Urothelium cell line (cell line): ENCODE data around the gene COPS2.
A peak's percentile ranks its signal among the peaks of the same experiment; 100 is the strongest.

Experiments used
- DNase-seq: peaks from one replicate; pipeline ENCODE4 v3.0.0; 2011; ENCODE audit warnings: low spot score, mixed read lengths
- FAIRE-seq: peaks from 2 replicates; lab custom pipeline; 2011; peaks lifted over from hg19 to GRCh38; lab: Jason Lieb, UNC

Gene COPS2

GRCh38 chr15:49163678-49164077, 8.3 kb upstream of the COPS2 start:
- DNase-seq (no peak), FAIRE-seq (no peak)

- DNase-seq (no peak), FAIRE-seq (no peak)
Observed at GRCh38 chr15:49155834-49156627, 632 bp upstream of the COPS2 start.

DNA sequence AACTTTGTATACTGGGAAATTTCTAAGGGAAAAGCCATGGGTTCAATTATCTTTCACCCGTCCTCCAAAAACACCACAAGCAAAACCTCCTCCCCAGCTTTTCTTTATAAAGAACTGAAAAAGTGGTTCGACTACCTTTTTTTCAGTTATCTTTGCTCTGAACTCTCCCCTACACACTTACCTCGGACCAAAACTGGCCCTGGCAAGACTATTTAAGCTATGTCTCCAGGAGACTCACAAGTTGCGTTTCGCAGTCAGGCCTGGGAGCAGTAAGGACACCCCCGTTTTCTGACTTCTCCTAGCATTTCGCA, 645 bp downstream of the COPS2 start:
- no peak for FAIRE-seq
- DNase-seq, result no peak

DNA sequence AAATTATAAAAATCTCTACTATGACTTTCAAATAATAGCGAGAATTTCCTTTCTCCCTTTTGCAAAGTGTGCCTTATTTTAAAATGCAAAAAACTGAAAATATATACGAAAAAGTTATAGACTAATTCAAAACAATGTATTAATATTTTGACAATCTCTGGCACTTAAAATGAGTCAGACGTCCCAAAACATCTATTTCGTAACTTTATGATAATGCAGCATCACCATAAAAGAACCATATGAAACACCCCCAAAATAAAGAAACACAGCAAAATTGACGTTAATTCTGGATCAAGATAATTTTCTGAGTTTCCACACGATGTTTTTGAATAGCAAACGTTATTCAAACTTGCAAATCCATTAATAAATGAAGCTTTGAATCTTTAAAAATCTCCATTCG, 1.0 kb downstream of the COPS2 start:
- no peak for DNase-seq
- no peak for FAIRE-seq

DNA sequence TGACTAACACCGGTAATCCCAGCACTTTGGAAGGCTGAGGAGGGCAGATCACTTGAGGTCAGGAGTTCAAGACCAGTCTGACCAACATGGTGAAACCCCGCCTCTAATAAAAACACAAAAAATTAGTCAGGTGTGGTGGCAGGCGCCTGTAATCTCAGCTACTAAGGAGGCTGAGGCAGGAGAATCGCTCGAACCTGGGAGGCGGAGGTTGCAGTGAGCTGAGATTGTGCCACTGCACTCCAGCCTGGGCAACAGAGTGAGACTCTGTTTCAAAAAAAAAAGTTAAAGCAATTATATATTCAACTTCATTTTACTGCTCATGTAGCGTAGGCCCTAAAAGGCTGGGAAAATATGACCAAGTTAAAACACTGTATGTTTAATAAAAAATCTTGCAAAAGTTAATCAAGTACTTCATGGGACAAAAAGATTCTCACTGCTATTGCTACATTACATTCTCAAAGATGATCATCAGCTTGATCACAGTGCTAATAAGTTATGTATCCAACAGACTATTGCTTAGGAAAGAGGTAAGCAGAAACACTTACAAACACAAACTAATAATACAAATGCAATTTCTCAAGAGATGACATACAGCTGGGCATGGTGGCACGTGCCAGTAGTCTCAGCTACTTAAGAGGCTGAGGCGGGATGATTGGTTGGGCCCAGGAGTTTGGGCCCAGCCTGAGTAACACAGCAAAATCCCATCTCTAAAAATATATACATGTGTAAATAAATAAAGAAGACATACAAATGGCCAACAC, 2.7 kb downstream of the COPS2 start:
- no peak for FAIRE-seq
- no peak for DNase-seq

DNA sequence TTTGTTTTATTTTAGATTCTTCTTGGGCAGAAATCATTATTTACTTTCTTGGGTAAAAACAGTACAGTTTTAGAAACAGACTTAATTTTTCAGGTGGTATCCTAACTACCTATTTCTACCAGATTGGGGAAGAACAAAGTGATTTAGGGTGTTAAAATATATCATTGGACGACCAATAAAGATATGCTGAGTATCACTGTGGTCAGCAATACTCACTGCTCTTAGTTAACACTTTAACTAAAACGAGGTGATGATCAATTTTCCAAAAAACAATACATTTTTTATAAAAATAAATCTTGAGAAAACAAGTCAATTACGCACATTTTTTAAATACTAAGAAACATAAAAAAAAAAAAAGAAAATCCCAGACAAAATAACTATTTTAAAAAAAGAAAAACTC, 3.6 kb downstream of the COPS2 start:
- no peak for DNase-seq
- no peak for FAIRE-seq

DNA sequence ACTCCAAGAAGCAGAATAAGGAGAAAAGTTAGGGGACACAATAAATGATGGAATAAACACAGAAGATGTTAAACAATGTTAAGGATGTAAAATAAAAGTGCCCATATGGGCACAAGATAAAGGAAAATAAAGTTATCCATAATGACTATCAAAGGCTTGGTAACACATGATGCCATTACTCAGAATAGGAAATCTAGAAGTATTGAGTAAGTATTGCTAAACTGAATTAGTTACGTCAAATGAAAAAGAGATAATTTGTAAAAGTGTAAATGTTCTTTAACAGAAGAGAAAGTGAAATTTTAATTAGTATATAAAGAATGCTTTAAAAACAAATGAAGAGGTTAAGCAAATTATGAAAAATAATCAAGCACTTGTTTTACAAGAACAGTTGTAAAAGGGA, 6.7 kb downstream of the COPS2 start:
- no peak for DNase-seq
- FAIRE-seq, result no peak

- DNase-seq, result no peak
- no peak for FAIRE-seq
Observed at GRCh38 chr15:49148298-49148697, 7.1 kb downstream of the COPS2 start.

DNA sequence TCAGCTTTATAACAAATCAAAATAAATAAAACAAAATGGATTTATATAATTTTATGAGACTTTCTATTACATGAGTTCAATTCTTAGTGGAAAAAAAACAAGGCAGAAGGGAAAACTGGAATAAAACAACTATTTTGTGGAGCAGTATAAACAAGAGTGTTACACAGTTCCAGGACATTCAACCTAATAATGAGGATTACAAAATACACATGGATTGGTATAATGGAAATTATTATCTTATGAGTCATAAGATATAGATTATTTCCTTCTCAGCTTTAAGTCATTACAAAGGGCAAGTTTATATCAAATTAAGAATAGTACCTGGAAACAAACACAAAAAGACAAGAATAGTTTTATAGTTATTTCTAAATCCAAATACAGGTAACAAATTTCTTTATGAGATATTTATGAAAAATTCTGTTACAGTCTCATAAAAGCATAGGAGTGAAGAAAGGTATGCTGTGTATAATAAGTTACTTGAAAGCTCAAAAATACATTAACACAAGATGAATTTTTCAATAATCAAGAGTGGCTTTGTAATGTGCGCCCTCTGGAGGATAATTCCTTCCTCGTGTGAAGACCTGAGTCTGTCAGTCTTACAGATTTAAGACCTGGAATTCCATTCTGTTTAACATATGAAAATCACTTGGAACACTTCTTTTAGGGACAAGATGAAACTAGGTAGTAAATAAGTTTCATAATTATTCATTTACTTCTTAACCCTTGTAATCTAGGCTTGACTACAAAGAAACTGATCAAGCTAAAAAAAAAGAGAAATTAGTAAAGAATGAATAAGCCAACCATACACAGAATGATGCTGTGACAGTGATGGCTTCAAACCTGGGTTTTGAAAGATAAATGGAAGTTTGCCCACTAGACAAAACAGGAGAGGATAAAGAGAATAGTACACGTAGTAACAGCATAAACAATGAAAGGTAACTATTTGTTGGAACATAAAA, 9.5 kb downstream of the COPS2 start:
- FAIRE-seq, result no peak
- peak; percentile 17 for DNase-seq

DNA sequence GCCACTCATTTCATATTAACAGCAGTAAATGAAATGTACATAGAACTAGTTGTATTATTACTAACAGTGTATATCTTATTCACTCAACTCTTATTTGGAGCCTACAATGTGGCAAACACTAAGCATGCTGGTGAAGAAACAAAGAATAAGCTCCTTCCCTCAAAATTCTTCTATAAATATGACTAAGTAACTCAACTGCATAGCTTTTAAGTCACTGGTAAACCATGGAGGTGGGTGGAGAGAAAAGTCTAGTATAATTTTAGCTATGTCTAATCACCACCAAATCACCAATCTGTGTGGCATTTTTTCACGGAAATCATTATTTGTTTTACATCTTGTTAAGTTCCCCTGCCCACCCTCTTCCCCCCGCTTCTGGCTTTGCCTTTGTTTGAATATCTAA, 17.5 kb downstream of the COPS2 start:
- DNase-seq (no peak), FAIRE-seq (no peak)

GRCh38 chr15:49135911-49136310, 19.5 kb downstream of the COPS2 start:
- DNase-seq (no peak), FAIRE-seq (no peak)

DNA sequence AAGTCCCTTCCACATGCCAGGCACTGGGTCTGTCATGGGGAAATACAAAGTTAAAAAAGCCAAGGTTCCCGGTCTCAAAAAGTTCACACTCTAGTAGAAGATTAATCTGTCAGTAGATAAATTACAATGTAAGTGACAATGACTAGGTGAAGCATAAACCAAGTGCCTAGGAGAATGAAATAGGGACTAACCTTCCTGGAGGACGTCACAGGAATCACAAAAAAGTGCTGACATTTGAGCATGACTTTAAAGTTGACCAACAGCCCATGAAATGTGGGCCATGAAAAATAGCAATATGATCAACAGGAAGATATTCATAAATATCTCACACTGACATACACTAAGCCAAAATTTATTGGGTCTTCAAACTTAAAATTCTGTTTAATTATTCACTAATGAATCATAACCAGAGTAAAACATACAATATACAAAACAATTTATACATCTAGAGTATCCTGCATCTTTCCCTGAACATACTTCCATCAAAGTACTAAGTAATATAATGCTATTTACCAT, 20.0 kb downstream of the COPS2 start:
- FAIRE-seq, result no peak
- DNase-seq, result no peak

DNA sequence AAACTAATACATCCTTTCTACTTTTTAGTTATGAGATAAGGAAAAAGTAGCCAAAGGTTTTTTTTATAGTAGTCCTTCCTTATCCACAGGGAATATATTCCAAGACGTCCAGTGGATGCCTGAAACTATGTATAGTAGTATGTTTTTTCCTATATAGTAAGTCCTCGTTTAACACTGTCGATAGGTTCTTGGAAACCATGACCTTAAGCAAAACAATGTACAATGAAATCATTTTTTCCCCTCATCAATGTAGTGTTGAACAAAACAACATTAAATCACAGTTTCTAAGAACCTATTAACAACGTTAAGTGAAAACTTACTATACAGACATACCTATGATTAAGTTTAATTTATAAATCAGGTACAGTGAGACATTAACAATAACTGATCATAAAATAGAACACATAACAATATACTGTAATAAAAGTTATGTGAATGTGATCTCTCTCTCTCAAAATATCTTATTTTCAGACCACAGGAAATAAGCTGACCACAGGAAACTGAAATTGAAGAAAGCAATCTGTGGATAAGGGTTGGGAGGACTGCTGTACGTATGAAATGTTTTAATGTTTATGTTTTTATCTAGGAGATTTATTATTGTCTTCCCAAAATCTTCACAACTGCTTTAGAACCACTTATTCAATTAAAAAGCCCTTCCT, 20.6 kb downstream of the COPS2 start:
- DNase-seq (no peak), FAIRE-seq (no peak)

- DNase-seq (no peak), FAIRE-seq (no peak)
Observed at GRCh38 chr15:49131403-49131802, 24.0 kb downstream of the COPS2 start.

DNA sequence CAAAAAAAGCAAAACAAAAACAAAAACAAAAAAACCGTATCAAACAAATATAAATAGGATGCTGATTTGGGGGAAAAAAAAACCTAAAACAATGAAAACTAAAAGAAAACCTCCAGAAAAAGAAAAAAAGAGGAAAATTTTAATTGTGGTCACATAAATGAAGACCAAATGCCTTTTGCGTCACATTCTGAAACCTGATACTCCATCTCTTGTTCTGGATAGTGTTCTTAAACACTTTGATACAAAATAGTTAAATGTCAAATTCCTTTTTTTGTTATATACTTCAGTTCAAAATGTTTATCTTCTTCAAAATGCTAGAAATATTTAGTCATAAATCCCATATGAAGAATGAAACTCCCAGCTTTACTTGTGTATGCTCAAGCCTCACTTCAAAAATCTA, 31.0 kb downstream of the COPS2 start:
- no peak for FAIRE-seq

GRCh38 chr15:49122541-49123062, 32.8 kb downstream of the COPS2 start:
- DNase-seq (no peak), FAIRE-seq (no peak)

More for the DNA sequence above, 31.0 kb downstream of the COPS2 start:
- no peak for DNase-seq

GRCh38 chr15:49121901-49122300, 33.5 kb downstream of the COPS2 start:
- FAIRE-seq (no peak), DNase-seq (no peak)

DNA sequence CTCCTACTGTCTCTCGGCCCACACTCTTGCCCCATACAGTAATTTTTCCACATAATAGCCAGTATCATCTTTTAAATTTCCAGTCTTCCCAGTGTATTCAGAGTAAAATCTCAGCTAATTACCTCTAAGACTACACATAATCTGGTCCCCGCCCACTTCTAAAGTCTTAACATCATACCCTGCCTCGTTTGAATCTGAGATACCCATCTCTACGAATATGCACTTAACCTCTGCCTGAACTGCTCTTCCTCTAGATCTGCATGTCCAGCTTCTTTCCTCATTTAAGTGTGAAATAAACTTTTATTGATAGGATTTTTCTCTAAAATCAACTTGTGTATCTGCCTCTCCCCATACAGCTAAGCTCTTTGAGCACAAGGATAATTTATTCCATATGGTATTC, 34.6 kb downstream of the COPS2 start:
- FAIRE-seq (no peak), DNase-seq (no peak)

DNA sequence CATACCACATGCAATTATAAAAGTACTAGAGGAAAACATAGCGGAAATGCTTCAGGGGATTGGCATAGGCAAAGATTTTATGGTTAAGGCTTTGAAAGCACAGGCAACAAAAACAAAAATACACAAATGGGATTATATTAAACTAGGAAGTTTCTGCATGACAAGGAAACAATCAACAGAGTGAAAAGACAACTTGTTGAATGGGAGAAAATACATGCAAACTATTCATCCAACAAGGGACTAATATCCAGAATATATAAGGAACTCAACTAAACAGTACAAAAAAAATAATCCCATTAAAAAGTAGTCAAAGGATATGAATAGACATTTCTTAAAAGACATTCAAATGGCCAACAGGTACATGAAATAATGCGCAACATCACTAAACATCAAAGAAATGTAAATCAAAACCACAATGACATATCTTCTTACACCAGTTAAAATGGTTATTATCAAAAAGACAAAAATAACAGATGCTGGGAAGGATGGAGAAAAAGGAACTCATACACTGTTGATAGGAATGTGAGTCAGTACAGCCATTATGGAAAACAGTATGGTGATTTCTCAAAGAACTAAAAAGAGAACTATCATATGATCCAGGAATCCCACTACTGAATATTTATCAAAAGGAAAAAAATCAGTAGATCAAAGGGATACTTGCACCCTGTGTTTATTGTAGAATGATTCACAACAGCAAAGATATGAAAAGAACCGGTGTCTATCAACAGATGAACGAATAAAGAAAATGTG, 39.1 kb downstream of the COPS2 start:
- no peak for FAIRE-seq
- DNase-seq, result no peak

GRCh38 chr15:49115062-49115461, 40.3 kb downstream of the COPS2 start:
- no peak for DNase-seq
- FAIRE-seq, result no peak
